RWPE1 (cell line): ENCODE data around the gene KCNMA1.

Experiments
- CTCF ChIA-PET: fragments of 350-600 bp; sonication (Branson Sonifier 250); formaldehyde crosslinking; extraction: SDS; loops from one replicate; lab custom pipeline; 2021; lab: Yijun Ruan, JAX
- POLR2A ChIA-PET: fragments of 400-600 bp; formaldehyde crosslinking; extraction: SDS; loops from one replicate; lab custom pipeline; 2020; ENCODE audit warnings: antibody characterized with exemption; ENCODE audit not compliant: low non-redundant PET; lab: Yijun Ruan, JAX
- DNase-seq: peaks from one replicate; pipeline ENCODE4 v3.0.0; 2012; ENCODE audit warnings: low spot score
- H3K27ac ChIP-seq: fragments of 450-650 bp; 2 replicates; pipeline ENCODE4 v1.5.1; 2017
- CTCF ChIP-seq: fragments of 450-650 bp; conservative IDR thresholded peaks from 2 replicates; pipeline ENCODE4 v1.5.1; 2017; ENCODE audit warnings: low read depth, mild to moderate bottlenecking

KCNMA1 gene

GRCh38 chr10:77240706-77241349, 396.8 kb downstream of the KCNMA1 start:
- DNase-seq = no peak
- no peak overlapping the region for H3K27ac ChIP-seq
- ChIA-PET POLR2A (no interaction called here), CTCF (interaction anchor here (0.6 to 0.7 kb wide), 3 partner anchors 11 to 430 kb away, joined by 3 to 6 read pairs (median 3); no protein-coding TSS in a partner anchor)
- no peak for TF ChIP-seq CTCF

GRCh38 chr10:77240041-77240652, 397.5 kb downstream of the KCNMA1 start:
- no peak for TF ChIP-seq CTCF
- DNase-seq = no peak
- no peak overlapping the region for H3K27ac ChIP-seq
- ChIA-PET CTCF (interaction anchor here (0.6 kb wide), 1 partner anchor 34 kb away, joined by 5 read pairs; no protein-coding TSS in a partner anchor), POLR2A (no interaction called here)

GRCh38 chr10:77237120-77237519, 400.5 kb downstream of the KCNMA1 start:
- POLR2A ChIA-PET = no interaction called here
- no peak for DNase-seq
- no peak for TF ChIP-seq CTCF
- CTCF ChIA-PET = interaction anchor here (0.7 kb wide), 2 partner anchors 54 to 117 kb away, joined by 3 to 4 read pairs; no protein-coding TSS in a partner anchor
- H3K27ac ChIP-seq = no peak overlapping the region

- POLR2A ChIA-PET = no interaction called here
- CTCF ChIA-PET = interaction anchor here (0.7 kb wide), 2 partner anchors 55 to 118 kb away, joined by 3 to 4 read pairs; no protein-coding TSS in a partner anchor
- H3K27ac ChIP-seq = no peak overlapping the region
- no peak for TF ChIP-seq CTCF
- no peak for DNase-seq
Observed at GRCh38 chr10:77236700-77237099, 400.9 kb downstream of the KCNMA1 start.

- no peak overlapping the region for H3K27ac ChIP-seq
- CTCF ChIA-PET = no interaction called here
- no peak for DNase-seq
- no peak for TF ChIP-seq CTCF
- POLR2A ChIA-PET = no interaction called here
Observed at GRCh38 chr10:77236029-77236428, 401.6 kb downstream of the KCNMA1 start.

GRCh38 chr10:77234599-77234998, 403.0 kb downstream of the KCNMA1 start:
- no peak overlapping the region for H3K27ac ChIP-seq
- ChIA-PET CTCF (no interaction called here), POLR2A (no interaction called here)
- no peak for DNase-seq
- no peak for TF ChIP-seq CTCF
